Measurements from ENCODE around the gene OR10H2. TPM values are rescaled to one million over a fixed set of nuclear protein-coding genes. Genes with fewer than 3 reads are reported as not detected.

The OR10H2 gene
- total RNA-seq, 2 donors from 2014 or later: not detected

DNA sequence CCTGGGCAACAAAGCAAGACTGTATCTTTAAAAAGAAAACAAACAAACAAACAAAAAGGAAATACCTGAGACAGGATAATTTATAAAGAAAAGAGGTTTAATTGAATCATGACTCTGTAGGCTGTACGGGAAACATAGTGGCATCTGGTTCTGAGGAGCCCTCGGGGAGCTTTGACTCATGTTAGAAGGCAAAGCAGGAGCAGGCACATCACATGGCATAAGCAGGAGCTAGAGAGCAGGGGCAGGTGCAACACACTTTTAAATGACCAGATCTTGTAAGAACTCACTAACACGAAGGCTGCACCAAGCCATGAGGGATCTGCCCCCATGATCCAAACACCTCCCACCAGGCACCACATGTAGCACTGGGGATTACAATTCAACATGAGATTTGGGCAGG, 13.2 kb upstream of the OR10H2 start:
- Mint-ChIP-seq H3K36me3 (ENCODE audit: low read depth) (no peaks in the 10 kb centered on the region), H3K27me3 (ENCODE audit: insufficient read depth) (no peaks in the 10 kb centered on the region), H3K27ac (no peak overlapping the region), H3K4me1 (no peaks in the 10 kb centered on the region), H3K4me3 (no peak overlapping the region), H3K9me3 (peaks cover 86% of the 10 kb centered on the region)
- Histone ChIP-seq H3K4me3 (ENCODE audit: low read length) (no peak overlapping the region), H3K27me3 (ENCODE audit: control insufficient read depth, insufficient read depth, low read length, poor library complexity, severe bottlenecking) (no peaks in the 10 kb centered on the region), H3K9me3 (ENCODE audit: control insufficient read depth, low read length) (peaks cover 71% of the 10 kb centered on the region), H3K9ac (ENCODE audit: extremely low read depth, low read length, poor library complexity, severe bottlenecking) (no peak overlapping the region), H3K4me1 (ENCODE audit: control insufficient read depth, insufficient read depth, low read length) (no peaks in the 10 kb centered on the region), H3K36me3 (ENCODE audit: control insufficient read depth, insufficient read depth, low read length) (no peaks in the 10 kb centered on the region), H3K27ac (ENCODE audit: low read depth, low read length) (no peak overlapping the region)
- 30 to 57% methylated on average over 2 to 3 of the region's 3 CpGs for WGBS, 2 experiments (ENCODE audit: insufficient coverage in 1 of 2, insufficient read length in 1 of 2)
- no peak for DNase-seq
- TF ChIP-seq, protein P1, sequence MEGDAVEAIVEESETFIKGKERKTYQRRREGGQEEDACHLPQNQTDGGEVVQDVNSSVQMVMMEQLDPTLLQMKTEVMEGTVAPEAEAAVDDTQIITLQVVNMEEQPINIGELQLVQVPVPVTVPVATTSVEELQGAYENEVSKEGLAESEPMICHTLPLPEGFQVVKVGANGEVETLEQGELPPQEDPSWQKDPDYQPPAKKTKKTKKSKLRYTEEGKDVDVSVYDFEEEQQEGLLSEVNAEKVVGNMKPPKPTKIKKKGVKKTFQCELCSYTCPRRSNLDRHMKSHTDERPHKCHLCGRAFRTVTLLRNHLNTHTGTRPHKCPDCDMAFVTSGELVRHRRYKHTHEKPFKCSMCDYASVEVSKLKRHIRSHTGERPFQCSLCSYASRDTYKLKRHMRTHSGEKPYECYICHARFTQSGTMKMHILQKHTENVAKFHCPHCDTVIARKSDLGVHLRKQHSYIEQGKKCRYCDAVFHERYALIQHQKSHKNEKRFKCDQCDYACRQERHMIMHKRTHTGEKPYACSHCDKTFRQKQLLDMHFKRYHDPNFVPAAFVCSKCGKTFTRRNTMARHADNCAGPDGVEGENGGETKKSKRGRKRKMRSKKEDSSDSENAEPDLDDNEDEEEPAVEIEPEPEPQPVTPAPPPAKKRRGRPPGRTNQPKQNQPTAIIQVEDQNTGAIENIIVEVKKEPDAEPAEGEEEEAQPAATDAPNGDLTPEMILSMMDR (conservative IDR thresholded peaks at IDR 0.05): no peak

- peaks cover 86% of the 10 kb centered on the region for H3K9me3 Mint-ChIP-seq
- TF ChIP-seq, protein P1 (conservative IDR thresholded peaks at IDR 0.05): no peak
- H3K9ac ChIP-seq (ENCODE audit: extremely low read depth, low read length, poor library complexity, severe bottlenecking): no peak overlapping the region
- H3K9me3 ChIP-seq (ENCODE audit: control insufficient read depth, low read length): peaks cover 70% of the 10 kb centered on the region
- H3K27ac ChIP-seq (ENCODE audit: low read depth, low read length): no peak overlapping the region
- no peaks in the 10 kb centered on the region for H3K27me3 Mint-ChIP-seq (ENCODE audit: insufficient read depth)
- H3K4me1 ChIP-seq (ENCODE audit: control insufficient read depth, insufficient read depth, low read length): no peaks in the 10 kb centered on the region
- H3K4me1 Mint-ChIP-seq: no peaks in the 10 kb centered on the region
- no peak overlapping the region for H3K27ac Mint-ChIP-seq
- H3K36me3 ChIP-seq (ENCODE audit: control insufficient read depth, insufficient read depth, low read length): no peaks in the 10 kb centered on the region
- H3K4me3 ChIP-seq (ENCODE audit: low read length): no peak overlapping the region
- H3K4me3 Mint-ChIP-seq: no peak overlapping the region
- WGBS, 2 experiments (ENCODE audit: insufficient coverage in 1 of 2, insufficient read length in 1 of 2): 82% methylated on average over 1 of the region's 1 CpG; no CpG with 5 or more reads in 1 of the 2 experiments
- DNase-seq: no peak
- no peaks in the 10 kb centered on the region for H3K27me3 ChIP-seq (ENCODE audit: control insufficient read depth, insufficient read depth, low read length, poor library complexity, severe bottlenecking)
- H3K36me3 Mint-ChIP-seq (ENCODE audit: low read depth): no peaks in the 10 kb centered on the region
Measured at GRCh38 chr19:15715642-15716041, 12.2 kb upstream of the OR10H2 start.

DNA sequence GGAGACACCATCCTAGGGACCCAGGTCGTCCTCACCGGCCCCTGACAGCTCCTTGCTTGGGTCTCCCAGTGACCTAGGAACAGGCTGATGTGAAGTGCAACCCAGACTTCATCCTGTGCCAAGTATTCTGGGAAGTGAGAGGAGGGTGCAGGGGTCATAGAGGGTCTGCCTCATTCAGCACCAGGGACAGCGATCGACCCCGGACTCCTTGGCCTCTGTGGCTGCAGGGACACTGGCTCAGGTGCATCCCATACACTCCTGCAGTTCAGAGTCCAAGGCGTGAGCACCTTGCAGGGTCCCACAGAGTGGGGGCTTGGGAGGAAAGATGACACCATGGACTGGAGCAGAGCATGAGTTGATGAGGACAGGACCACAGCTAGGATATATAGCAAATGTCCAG, 10.0 kb upstream of the OR10H2 start:
- Histone ChIP-seq H3K4me1 (ENCODE audit: control insufficient read depth, insufficient read depth, low read length) (no peaks in the 10 kb centered on the region), H3K9me3 (ENCODE audit: control insufficient read depth, low read length) (peaks cover 68% of the 10 kb centered on the region), H3K36me3 (ENCODE audit: control insufficient read depth, insufficient read depth, low read length) (no peaks in the 10 kb centered on the region), H3K9ac (ENCODE audit: extremely low read depth, low read length, poor library complexity, severe bottlenecking) (no peak overlapping the region), H3K27ac (ENCODE audit: low read depth, low read length) (no peak overlapping the region), H3K4me3 (ENCODE audit: low read length) (no peak overlapping the region), H3K27me3 (ENCODE audit: control insufficient read depth, insufficient read depth, low read length, poor library complexity, severe bottlenecking) (no peaks in the 10 kb centered on the region)
- Mint-ChIP-seq H3K27ac (no peak overlapping the region), H3K27me3 (ENCODE audit: insufficient read depth) (no peaks in the 10 kb centered on the region), H3K36me3 (ENCODE audit: low read depth) (no peaks in the 10 kb centered on the region), H3K9me3 (peaks cover 88% of the 10 kb centered on the region), H3K4me1 (no peaks in the 10 kb centered on the region), H3K4me3 (no peak overlapping the region)
- WGBS, 2 experiments (ENCODE audit: insufficient coverage in 1 of 2, insufficient read length in 1 of 2): 59 to 73% methylated on average over 6 of the region's 6 CpGs
- DNase-seq: peak; percentile 42
- TF ChIP-seq, protein P1 (conservative IDR thresholded peaks at IDR 0.05): no peak
